Left colon (tissue), 2 donors: Measurements from ENCODE around the gene ATG3. TPM values are rescaled to one million over a fixed set of nuclear protein-coding genes. Genes with fewer than 3 reads are reported as not detected.

Source experiments
- total RNA-seq, 2 donors: library from RNA; stranded (reverse); fragmentation: NEBNext Ultra II Directional; extraction: Animal tissue kit (Norgen Biotek cat#: 25700); gene quantifications; one replicate each; pipeline ENCODE4 v1.2.1, GENCODE V29; 2021
- donor health status: DM: no; HTN: no; CAD: no.
- donor health status: DM: yes; HTN: yes; CAD: no.

The ATG3 gene
- total RNA-seq, 2 donors from 2014 or later: 52.9 to 55.1 TPM

Other genes starting within 250 kb of the ATG3 start
- gene CD200, start 228.8 kb downstream of the ATG3 start, total RNA-seq: 1 to 10 TPM; 4.6 to 4.9 TPM
- 1 to 10 TPM in 1 of 2 donors, under 1 TPM in 1; 0.27 to 1.2 TPM for gene BTLA, start 62.5 kb downstream of the ATG3 start, total RNA-seq
- 10 to 100 TPM; 32.8 to 35.6 TPM for gene SLC35A5, start 83 bp upstream of the ATG3 start, total RNA-seq
- 10 to 100 TPM in 1 of 2 donors, 1 to 10 TPM in 1; 9.4 to 23.9 TPM for gene CCDC80, start 79.2 kb upstream of the ATG3 start, total RNA-seq